ENCODE measurements around the gene LRRC8B. TPM values are rescaled to one million over a fixed set of nuclear protein-coding genes. Genes with fewer than 3 reads are reported as not detected.

LRRC8B gene
- total and polyA plus RNA-seq, 2 of the 8 experiments (the other 6 are each of a cell fraction or from before 2014, with no cell fraction given) = 18.4 to 29.2 TPM

- TF ChIP-seq TAF7 (optimal IDR thresholded peaks at IDR 0.05; ENCODE audit: borderline replicate concordance, low read depth, low read length) (no peak), SP4 (IDR thresholded peaks at IDR 0.05; ENCODE audit: low read length) (no peak), RXRA (IDR thresholded peaks at IDR 0.05; ENCODE audit: insufficient read depth, low read depth, low read length) (no peak)
- Histone ChIP-seq H4K5ac (ENCODE audit: insufficient read length, low read depth, low read length) (no peak overlapping the region), H2BK5ac (ENCODE audit: low read depth, low read length) (no peak overlapping the region), H3K79me1 (ENCODE audit: low read depth, low read length) (no peaks in the 10 kb centered on the region), H3K18ac (ENCODE audit: extremely low read depth, low read length) (no peak overlapping the region), H4K91ac (replicated peaks; ENCODE audit: insufficient read length, low read length) (no peak overlapping the region), H3K9ac (replicated peaks in 1 of 4; ENCODE audit: extremely low read depth in 1 of 4, low read depth in 3 of 4, low read length in 3 of 4) (no peak overlapping the region), H2BK15ac (ENCODE audit: low read length) (no peak overlapping the region), H3K23ac (ENCODE audit: insufficient read length) (no peak overlapping the region), H3K4me1 (replicated peaks in 1 of 4; ENCODE audit: control insufficient read depth in 3 of 4, insufficient read depth in 4 of 4, low read length in 3 of 4) (no peaks in the 10 kb centered on the region), H4K8ac (ENCODE audit: extremely low read depth, insufficient read depth, low read length) (no peak overlapping the region), H2AFZ (ENCODE audit: low read length) (no peak overlapping the region), H3K27me3 (replicated peaks in 1 of 4; ENCODE audit: control insufficient read depth in 3 of 4, extremely low read depth in 1 of 4, insufficient read depth in 3 of 4, low read length in 3 of 4) (no peaks in the 10 kb centered on the region), H4K20me1 (replicated peaks in 1 of 2; ENCODE audit: control insufficient read depth in 1 of 2, insufficient read depth in 2 of 2, low read length in 2 of 2) (no peaks in the 10 kb centered on the region), H3K36me3 (ENCODE audit: control insufficient read depth in 2 of 4, insufficient read depth in 4 of 4, low read length in 3 of 4) (no peaks in the 10 kb centered on the region; a peak in 1 of 8 replicates), H3K56ac (replicated peaks; ENCODE audit: insufficient read length, low read depth, low read length) (no peak overlapping the region), H2AK5ac (ENCODE audit: low read depth, low read length) (no peak overlapping the region), H3K27ac (ENCODE audit: low read depth, low read length) (no peak overlapping the region), H2BK12ac (ENCODE audit: low read depth, low read length) (no peak overlapping the region), H3K9me3 (ENCODE audit: insufficient read depth in 2 of 2, low read depth in 1 of 2, low read length in 1 of 2) (no peaks in the 10 kb centered on the region), H3K23me2 (ENCODE audit: low read depth, low read length) (no peaks in the 10 kb centered on the region), H3K14ac (ENCODE audit: insufficient read length) (no peak overlapping the region), H3K4ac (replicated peaks; ENCODE audit: insufficient read length, low read depth, low read length) (no peak overlapping the region), H2BK20ac (ENCODE audit: low read length) (no peak overlapping the region), H3K4me3 (ENCODE audit: extremely low read depth in 1 of 4, insufficient read depth in 2 of 4, low read depth in 3 of 4, low read length in 4 of 4) (no peak overlapping the region), H2BK120ac (replicated peaks; ENCODE audit: low read depth, low read length) (no peak overlapping the region), H3K4me2 (ENCODE audit: insufficient read depth in 1 of 2, low read depth in 2 of 2, low read length in 2 of 2) (no peak overlapping the region), H3K79me2 (ENCODE audit: control insufficient read depth in 1 of 2, insufficient read depth in 2 of 2, low read length in 2 of 2) (no peaks in the 10 kb centered on the region)
- WGBS, 2 experiments (ENCODE audit: extremely low coverage in 1 of 2, insufficient coverage in 1 of 2, insufficient read length in 1 of 2, insufficient replicate concordance in 2 of 2, low coverage in 1 of 2, low lambda C conversion rate in 2 of 2, missing lambda C conversion rate in 1 of 2) = 84% methylated on average over 2 of the region's 2 CpGs; no CpG with 5 or more reads in 1 of the 2 experiments
- ChIA-PET POLR2A (ENCODE audit: partially characterized antibody) (no interaction called here), CTCF (ENCODE audit: partially characterized antibody) (interaction anchor here (0.8 to 2.0 kb wide), 5 partner anchors 11 to 111 kb away, joined by 3 to 6 read pairs (median 5); no protein-coding TSS in a partner anchor)
- FAIRE-seq = no peak
- no peak for DNase-seq (ENCODE audit: low read depth in 1 of 2, low spot score in 2 of 2)
These were observed 20.9 kb upstream of the LRRC8B start for GRCh38 chr1:89503690-89504089.

Measured in H1 (cell line).